ENCODE measurements around the gene BORCS8.

DNA sequence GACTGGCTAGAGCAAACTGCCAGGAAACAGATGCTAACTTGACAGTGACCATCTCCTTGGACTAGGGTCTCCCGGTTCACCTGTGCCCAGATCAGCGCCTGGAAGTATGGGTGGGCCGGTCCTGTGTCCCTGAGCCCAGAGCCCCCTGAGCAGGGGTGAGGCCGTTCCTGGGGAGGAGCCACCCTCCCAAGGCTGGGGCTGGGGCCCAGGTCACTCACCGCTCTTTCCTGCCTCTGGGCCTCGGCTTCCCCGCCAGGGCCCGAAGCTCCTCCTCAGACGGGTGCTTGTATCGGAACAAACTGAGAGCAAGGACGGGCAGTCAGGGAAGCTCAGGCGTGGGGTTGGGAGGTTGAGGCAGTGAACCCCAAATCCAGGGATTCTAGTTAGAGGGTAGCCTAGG lies 59.0 kb downstream of the BORCS8 start:
- TF ChIP-seq, protein P1, sequence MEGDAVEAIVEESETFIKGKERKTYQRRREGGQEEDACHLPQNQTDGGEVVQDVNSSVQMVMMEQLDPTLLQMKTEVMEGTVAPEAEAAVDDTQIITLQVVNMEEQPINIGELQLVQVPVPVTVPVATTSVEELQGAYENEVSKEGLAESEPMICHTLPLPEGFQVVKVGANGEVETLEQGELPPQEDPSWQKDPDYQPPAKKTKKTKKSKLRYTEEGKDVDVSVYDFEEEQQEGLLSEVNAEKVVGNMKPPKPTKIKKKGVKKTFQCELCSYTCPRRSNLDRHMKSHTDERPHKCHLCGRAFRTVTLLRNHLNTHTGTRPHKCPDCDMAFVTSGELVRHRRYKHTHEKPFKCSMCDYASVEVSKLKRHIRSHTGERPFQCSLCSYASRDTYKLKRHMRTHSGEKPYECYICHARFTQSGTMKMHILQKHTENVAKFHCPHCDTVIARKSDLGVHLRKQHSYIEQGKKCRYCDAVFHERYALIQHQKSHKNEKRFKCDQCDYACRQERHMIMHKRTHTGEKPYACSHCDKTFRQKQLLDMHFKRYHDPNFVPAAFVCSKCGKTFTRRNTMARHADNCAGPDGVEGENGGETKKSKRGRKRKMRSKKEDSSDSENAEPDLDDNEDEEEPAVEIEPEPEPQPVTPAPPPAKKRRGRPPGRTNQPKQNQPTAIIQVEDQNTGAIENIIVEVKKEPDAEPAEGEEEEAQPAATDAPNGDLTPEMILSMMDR (IDR thresholded peaks at IDR 0.05; ENCODE audit: insufficient read depth, low read depth, low read length), result no peak
- no peak for TF ChIP-seq EZH2 (IDR thresholded peaks at IDR 0.05; ENCODE audit: insufficient read depth, low read length)

Data from astrocyte (in vitro differentiated cells and primary cell).